ENCODE data around the gene GTSE1.

The GTSE1 gene

DNA sequence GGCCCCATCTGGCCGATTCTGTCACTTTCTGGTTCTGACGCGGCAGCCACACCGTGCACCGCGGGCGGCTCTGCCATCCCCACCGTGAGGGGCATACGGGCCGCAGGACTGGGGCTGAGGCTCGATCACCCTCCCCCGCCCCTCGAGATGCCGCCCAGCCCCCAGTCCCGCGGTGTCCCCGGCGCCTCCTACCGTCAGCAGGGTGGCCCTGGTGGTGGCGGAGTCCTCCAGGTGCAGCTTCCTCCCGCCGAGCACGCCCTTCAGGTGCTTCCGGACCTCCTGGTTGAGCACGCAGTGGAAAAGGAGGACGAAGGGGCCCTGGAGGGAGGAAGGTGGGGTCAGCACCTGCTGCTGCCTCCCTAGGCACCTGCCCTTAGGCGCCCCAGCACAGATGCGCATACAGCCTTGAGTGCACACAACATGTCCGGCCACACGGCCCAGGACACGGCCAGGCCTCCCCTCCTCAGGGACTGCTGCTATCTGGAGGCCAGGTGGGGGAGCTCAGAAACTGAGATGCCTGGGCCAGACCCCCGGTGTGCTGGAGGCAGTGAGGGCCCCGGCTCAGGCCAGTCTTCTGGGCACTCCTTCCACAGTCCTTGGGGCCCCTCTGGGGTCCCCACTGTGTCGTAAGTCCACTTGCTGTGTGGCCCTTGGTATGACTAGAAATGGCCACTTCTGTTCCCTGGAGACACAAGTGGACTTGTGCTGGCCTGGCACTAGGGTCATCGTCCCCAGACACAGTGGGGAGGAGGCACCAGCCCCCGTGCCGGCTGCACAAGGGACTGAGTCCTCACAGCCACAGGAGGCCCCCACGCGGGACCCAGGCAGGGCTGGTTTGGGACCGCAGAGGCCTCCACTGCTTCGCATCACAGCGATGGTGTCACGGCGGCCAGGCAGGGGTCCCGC lies 70.4 kb downstream of the GTSE1 start:
- TF ChIP-seq, protein P1, sequence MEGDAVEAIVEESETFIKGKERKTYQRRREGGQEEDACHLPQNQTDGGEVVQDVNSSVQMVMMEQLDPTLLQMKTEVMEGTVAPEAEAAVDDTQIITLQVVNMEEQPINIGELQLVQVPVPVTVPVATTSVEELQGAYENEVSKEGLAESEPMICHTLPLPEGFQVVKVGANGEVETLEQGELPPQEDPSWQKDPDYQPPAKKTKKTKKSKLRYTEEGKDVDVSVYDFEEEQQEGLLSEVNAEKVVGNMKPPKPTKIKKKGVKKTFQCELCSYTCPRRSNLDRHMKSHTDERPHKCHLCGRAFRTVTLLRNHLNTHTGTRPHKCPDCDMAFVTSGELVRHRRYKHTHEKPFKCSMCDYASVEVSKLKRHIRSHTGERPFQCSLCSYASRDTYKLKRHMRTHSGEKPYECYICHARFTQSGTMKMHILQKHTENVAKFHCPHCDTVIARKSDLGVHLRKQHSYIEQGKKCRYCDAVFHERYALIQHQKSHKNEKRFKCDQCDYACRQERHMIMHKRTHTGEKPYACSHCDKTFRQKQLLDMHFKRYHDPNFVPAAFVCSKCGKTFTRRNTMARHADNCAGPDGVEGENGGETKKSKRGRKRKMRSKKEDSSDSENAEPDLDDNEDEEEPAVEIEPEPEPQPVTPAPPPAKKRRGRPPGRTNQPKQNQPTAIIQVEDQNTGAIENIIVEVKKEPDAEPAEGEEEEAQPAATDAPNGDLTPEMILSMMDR (IDR thresholded peaks at IDR 0.05) = no peak

DNA sequence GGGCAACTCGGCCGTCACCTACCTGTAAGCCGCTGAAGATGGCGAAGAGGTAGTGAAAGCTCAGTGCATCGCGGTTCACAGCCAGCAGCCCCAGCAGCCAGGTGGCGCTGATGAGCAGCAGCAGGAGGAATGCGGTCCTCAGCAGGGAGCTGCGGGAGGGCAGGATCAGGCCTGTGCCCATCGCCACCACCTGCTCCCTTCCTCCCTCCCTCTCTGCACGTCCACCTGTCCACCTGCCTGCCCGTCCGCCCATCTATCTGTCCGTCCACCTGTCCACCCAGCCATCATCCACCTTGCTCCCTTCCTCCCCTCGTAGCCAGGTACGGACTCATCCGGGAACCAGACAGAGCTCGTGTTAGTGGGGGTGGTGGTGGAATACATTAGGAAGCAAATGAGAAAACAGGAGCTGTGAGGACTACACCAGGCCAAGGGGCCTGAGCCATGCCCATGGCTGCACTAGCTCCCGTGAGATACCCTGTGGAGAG lies 71.1 kb downstream of the GTSE1 start:
- no peak for DNase-seq
- Histone ChIP-seq H3K9me3 (no peaks in the 10 kb centered on the region), H3K27ac (no peak overlapping the region), H3K36me3 (peaks cover 0 to 30% (median 0%) of the 10 kb centered on the region in 3 donors), H3K27me3 (peaks cover 0 to 42% of the 10 kb centered on the region in 2 donors), H3K4me3 (no peak overlapping the region), H3K4me1 (no peaks in the 10 kb centered on the region)
- TF ChIP-seq, protein P1 (IDR thresholded peaks at IDR 0.05) = peak; percentile 41 to 55
- intact Hi-C loops (cut with DNase I; ENCODE audit: low total_unique reads) = loop anchor here (5.0 kb wide), 1 partner anchor 175 kb away; no protein-coding TSS in a partner anchor

More for the DNA sequence above, 70.4 kb downstream of the GTSE1 start:
- no peaks in the 10 kb centered on the region for H3K4me1 ChIP-seq
- H3K36me3 ChIP-seq = peaks cover 0 to 28% (median 0%) of the 10 kb centered on the region in 3 donors
- no peak for DNase-seq
- no peak overlapping the region for H3K27ac ChIP-seq
- H3K4me3 ChIP-seq = no peak overlapping the region
- intact Hi-C loops (cut with DNase I; ENCODE audit: low total_unique reads) = loop anchor here (5.0 kb wide), 1 partner anchor 175 kb away; no protein-coding TSS in a partner anchor
- no peaks in the 10 kb centered on the region for H3K9me3 ChIP-seq
- H3K27me3 ChIP-seq = peaks cover 0 to 39% of the 10 kb centered on the region in 2 donors

DNA sequence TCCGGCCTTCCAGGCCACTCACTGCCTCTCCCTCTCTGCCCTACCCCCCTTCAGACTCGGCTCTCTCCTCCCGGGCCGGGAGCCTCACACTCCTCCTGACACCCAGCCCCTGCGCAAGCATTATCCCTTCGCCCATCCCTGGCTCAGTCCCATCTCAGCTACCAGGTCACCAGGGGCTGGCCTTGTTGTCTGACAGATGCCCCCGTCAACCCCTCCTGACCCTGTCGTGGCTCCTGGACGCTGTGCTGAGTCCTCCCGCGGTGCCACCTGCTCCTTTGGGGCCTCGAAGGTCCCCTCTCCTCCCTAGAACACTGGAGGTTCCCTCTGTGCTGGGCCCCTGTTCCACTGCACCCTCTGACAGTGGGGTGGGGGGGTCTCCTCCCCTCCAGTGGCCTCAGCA lies 71.8 kb downstream of the GTSE1 start:
- H3K27ac ChIP-seq = no peak overlapping the region
- TF ChIP-seq, protein P1 (IDR thresholded peaks at IDR 0.05) = no peak

DNA sequence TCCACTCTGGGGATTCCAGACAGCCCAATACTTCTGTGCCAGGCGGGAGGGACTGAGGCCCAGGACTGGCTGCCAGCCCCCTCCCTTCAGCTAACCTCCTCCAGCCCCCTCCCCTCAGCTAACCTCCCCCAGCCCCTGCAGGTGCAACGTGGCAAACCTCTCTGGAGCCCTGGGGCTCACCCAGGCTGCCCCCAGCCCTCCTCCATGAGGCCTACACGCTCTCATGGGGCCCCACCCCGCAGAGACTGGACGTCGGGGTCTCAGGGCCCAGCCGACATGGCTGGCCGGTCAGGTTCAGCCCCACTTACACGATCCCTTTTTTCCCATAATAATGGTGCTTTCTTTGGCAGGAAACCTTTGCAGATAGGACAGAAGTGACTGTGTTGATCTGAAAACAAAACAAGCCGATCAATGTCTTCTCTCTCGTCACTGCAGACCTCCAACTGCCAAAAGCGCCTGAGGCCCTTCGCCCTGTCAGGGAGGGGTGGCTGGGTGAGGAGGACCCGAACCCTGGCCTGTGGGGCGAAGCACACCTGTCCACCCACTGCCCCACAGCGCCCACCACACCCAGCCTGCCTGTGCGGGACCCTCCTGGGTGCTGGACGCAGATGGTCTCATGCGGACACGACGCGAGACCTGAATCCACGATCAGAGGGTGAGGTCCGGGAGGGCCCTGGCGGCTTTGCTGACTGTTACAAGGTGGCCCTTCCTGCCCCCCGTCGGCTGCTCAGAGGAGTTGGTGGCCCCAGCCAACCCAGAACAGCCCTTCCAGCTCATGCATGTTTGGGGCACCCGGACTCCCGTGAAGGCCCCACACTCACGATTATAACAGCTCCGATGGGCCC lies 72.4 kb downstream of the GTSE1 start:
- Histone ChIP-seq H3K27me3 (peaks cover 0 to 45% of the 10 kb centered on the region in 2 donors), H3K9me3 (no peaks in the 10 kb centered on the region), H3K4me1 (no peaks in the 10 kb centered on the region), H3K4me3 (no peak overlapping the region), H3K36me3 (peaks cover 0 to 27% (median 0%) of the 10 kb centered on the region in 3 donors), H3K27ac (no peak overlapping the region)
- TF ChIP-seq, protein P1 (IDR thresholded peaks at IDR 0.05) = no peak
- intact Hi-C loops (cut with DNase I; ENCODE audit: low total_unique reads) = loop anchor here (5.0 kb wide), 1 partner anchor 173 kb away; no protein-coding TSS in a partner anchor
- DNase-seq = no peak

More for the DNA sequence above, 71.8 kb downstream of the GTSE1 start:
- Histone ChIP-seq H3K4me3 (no peak overlapping the region), H3K4me1 (no peaks in the 10 kb centered on the region), H3K9me3 (no peaks in the 10 kb centered on the region), H3K36me3 (peaks cover 0 to 33% (median 0%) of the 10 kb centered on the region in 3 donors), H3K27me3 (peaks cover 0 to 49% of the 10 kb centered on the region in 2 donors)
- intact Hi-C loops (cut with DNase I; ENCODE audit: low total_unique reads) = loop anchor here (5.0 kb wide), 1 partner anchor 174 kb away; no protein-coding TSS in a partner anchor
- DNase-seq = no peak

Measured in tibial artery (tissue), 4 donors.